ENCODE data around the gene PTEN. TPM values are rescaled to one million over a fixed set of nuclear protein-coding genes. Genes with fewer than 3 reads are reported as not detected.

PTEN gene
- total and polyA plus RNA-seq, 12 donors: 35.7 to 179 (median 89.8) TPM

DNA sequence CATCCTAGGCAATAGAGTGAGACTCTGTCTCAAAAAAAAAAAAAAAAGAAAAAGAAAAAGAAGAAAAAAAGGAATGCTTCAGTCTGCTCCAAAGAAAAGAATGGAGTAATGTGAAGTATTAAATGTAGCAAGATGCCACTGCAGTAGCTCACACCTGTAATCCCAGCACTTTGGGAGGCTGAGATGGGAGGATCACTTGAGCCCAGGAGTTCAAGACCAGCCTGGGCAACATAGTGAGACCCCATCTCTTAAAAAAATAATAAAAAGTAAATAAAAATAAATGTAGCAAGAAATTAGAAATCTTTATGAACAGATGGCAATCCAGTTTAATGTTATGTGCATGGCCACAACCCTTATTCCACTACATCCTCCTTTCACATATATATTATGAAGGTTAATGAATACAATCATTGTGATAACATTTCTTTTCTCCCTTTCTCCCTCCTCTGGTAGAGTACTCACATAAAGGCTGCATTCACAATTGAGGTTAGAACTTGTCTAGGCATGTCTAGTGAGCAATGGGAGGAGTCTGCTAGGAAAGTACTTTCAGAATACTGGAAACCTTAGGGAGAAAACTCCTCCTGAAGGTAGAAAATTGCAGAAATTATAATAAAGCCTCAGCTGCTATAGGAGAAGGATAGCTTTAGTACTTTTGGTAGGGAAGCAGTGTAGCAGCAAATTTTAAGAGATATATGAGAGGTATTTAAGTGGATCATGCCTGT is 20.5 kb upstream of the PTEN start:
- H3K27ac ChIP-seq: no peak overlapping the region
- intact Hi-C loops (cut with DNase I): loop anchor here in 1 of 2 donors (10.0 kb wide), 1 partner anchor 562 kb away; no protein-coding TSS in a partner anchor
- H3K4me1 ChIP-seq (replicated peaks in 1 of 2): no peaks in the 10 kb centered on the region
- no peaks in the 10 kb centered on the region for H3K9me3 ChIP-seq (replicated peaks in 1 of 3)
- H3K36me3 ChIP-seq (replicated peaks in 1 of 2): no peaks in the 10 kb centered on the region
- TF ChIP-seq, protein P1, sequence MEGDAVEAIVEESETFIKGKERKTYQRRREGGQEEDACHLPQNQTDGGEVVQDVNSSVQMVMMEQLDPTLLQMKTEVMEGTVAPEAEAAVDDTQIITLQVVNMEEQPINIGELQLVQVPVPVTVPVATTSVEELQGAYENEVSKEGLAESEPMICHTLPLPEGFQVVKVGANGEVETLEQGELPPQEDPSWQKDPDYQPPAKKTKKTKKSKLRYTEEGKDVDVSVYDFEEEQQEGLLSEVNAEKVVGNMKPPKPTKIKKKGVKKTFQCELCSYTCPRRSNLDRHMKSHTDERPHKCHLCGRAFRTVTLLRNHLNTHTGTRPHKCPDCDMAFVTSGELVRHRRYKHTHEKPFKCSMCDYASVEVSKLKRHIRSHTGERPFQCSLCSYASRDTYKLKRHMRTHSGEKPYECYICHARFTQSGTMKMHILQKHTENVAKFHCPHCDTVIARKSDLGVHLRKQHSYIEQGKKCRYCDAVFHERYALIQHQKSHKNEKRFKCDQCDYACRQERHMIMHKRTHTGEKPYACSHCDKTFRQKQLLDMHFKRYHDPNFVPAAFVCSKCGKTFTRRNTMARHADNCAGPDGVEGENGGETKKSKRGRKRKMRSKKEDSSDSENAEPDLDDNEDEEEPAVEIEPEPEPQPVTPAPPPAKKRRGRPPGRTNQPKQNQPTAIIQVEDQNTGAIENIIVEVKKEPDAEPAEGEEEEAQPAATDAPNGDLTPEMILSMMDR (IDR thresholded peaks at IDR 0.05): no peak
- TF ChIP-seq POLR2A (IDR thresholded peaks at IDR 0.05): no peak
- no peaks in the 10 kb centered on the region for H3K27me3 ChIP-seq
- no peak for DNase-seq
- H3K4me3 ChIP-seq: no peak overlapping the region

DNA sequence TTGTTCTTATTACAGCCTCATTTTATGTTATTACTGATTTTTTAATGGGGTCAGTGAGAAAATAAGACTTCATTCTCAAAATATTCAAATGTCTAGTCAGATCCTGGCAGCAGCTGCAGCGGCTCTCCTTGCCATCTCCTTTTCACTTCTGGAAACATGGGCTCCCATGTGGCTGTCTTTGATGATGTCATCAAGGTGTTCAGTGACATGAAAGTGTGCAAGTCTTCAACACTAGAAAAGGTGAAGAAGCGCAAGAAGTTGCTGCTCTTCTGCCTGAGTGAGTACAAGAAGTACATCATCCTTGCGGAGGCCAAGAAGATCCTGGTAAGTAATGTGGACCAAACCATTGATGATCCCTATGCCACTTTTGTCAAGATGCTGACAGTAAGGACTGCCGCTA is 19.7 kb upstream of the PTEN start:
- Histone ChIP-seq H3K4me3 (no peak overlapping the region), H3K9me3 (replicated peaks in 1 of 3) (no peaks in the 10 kb centered on the region), H3K27ac (no peak overlapping the region), H3K4me1 (replicated peaks in 1 of 2) (no peaks in the 10 kb centered on the region), H3K27me3 (no peaks in the 10 kb centered on the region), H3K36me3 (replicated peaks in 1 of 2) (no peaks in the 10 kb centered on the region)
- intact Hi-C loops (cut with DNase I): loop anchor here in 1 of 2 donors (10.0 kb wide), 1 partner anchor 561 kb away; no protein-coding TSS in a partner anchor
- no peak for DNase-seq
- TF ChIP-seq, protein P1 (IDR thresholded peaks at IDR 0.05): no peak
- WGBS, 4 donors: 98 to 100% (median 99%) methylated on average over 4 of the region's 4 CpGs

DNA sequence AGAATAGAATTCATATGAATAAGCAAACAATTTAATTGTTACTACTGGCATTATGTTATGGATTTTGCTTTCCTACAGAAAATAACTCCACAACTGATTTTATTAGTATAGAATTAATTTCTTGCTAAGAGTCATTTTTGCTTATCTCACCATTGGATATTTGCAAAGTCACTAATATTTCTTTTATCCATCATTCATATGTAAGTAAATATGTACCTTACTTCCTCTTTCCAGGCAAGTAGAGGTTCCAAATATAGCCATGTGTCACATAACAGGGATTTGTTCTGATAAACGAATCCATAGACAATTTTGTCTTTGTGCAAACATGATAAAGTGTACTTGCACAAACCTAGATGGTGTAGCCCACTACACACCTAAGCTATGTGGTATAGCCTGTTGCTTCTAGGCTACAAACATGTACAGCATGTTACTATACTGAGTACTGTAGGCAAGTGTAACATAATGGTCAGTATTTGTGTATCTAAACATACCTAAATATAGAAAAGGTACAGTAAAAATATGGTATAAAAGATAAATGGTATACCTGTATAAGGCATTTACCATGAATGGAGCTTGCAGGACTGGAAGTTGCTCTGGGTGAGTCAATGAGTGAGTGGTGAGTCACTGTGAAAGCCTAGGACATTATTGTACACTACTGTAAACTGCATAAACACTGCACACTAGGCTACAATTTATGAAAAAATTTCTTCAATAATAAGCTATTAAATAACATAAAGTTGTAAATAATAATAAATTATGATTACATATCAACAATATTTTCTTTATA is 18.4 kb upstream of the PTEN start:
- Histone ChIP-seq H3K36me3 (replicated peaks in 1 of 2) (no peaks in the 10 kb centered on the region), H3K27ac (no peak overlapping the region), H3K9me3 (replicated peaks in 1 of 3) (no peaks in the 10 kb centered on the region), H3K4me3 (no peak overlapping the region), H3K27me3 (no peaks in the 10 kb centered on the region), H3K4me1 (replicated peaks in 1 of 2) (no peaks in the 10 kb centered on the region)
- WGBS, 4 donors: 31 to 55% (median 46%) methylated on average over 1 of the region's 1 CpG
- TF ChIP-seq, protein P1 (IDR thresholded peaks at IDR 0.05): no peak
- TF ChIP-seq POLR2A (IDR thresholded peaks at IDR 0.05): no peak
- intact Hi-C loops (cut with DNase I): loop anchor here in 1 of 2 donors (10.0 kb wide), 1 partner anchor 560 kb away; no protein-coding TSS in a partner anchor
- no peak for DNase-seq

DNA sequence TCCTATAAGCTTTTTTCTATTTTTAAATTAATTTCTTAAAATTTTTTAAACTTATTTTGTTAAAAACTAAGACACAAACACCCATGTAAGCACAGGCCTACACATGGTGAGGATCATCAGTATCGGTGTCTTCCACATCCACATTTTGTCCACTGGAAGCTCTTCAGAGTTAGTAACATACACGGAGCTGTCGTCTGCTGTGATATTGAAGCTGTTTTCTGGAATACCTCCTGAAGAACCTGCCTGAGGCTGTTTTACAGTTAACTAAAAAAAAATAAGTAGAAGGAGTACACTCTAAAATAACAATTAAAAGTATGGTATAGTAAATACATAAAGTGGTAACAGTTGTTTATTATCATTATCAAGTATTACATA is 17.8 kb upstream of the PTEN start:
- DNase-seq: no peak
- TF ChIP-seq POLR2A (IDR thresholded peaks at IDR 0.05): no peak
- TF ChIP-seq, protein P1 (IDR thresholded peaks at IDR 0.05): no peak

More for the DNA sequence above, 17.8 kb upstream of the PTEN start:
- intact Hi-C loops (cut with DNase I): loop anchor here in 1 of 2 donors (10.0 kb wide), 1 partner anchor 559 kb away; no protein-coding TSS in a partner anchor
- Histone ChIP-seq H3K9me3 (replicated peaks in 1 of 3) (no peaks in the 10 kb centered on the region), H3K27me3 (no peaks in the 10 kb centered on the region), H3K4me3 (no peak overlapping the region), H3K4me1 (replicated peaks in 1 of 2) (no peaks in the 10 kb centered on the region), H3K36me3 (replicated peaks in 1 of 2) (no peaks in the 10 kb centered on the region), H3K27ac (no peak overlapping the region)
- WGBS, 4 donors: 88 to 95% (median 92%) methylated on average over 3 of the region's 3 CpGs

Measured in adrenal gland (tissue), 12 donors.